NCI-H1436 treated with DMSO at 0.1 percent for 48 hours (cell line): ENCODE results near the gene SPATS2.
A peak's percentile ranks its signal among the peaks of the same experiment; 100 is the strongest.

ENCODE experiments used
- DNase-seq: peaks from one replicate; lab custom pipeline; 2025; lab: John Stamatoyannopoulos, UW

The SPATS2 gene

DNA sequence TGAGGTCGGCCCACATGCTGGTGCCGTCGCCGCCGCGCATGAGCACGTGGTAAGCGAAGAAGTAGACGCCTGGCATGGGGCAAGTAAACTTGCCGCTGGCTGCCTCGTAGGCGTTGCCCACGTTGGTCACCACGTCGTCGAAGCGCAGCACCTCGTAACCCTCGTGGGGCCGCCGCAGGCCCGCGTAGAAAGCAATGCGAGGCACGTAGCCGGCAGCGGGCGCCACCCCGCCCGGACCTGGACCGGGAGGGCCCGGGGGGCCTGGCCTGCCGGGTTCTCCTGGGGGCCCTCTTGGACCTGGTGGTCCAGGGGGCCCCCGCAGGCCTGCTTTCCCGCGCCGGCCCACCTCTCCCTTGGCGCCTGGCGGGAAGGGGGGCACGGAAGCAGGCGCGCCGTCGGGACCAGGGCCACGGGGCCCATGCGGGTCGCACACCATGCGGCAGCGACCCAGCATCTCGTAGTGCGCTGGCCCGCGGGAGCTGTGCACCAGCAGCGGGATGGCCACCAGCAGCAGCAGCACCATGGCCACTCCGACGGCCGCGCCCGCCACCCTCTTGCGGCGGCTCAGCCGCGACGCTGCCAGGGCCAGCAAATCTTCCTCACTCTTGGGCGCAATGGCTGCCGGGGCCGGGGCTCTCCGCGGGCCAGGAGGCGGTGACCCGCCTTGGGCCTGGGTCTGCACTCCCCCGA lies 31.2 kb upstream of the SPATS2 start:
- DNase-seq, result no peak

DNA sequence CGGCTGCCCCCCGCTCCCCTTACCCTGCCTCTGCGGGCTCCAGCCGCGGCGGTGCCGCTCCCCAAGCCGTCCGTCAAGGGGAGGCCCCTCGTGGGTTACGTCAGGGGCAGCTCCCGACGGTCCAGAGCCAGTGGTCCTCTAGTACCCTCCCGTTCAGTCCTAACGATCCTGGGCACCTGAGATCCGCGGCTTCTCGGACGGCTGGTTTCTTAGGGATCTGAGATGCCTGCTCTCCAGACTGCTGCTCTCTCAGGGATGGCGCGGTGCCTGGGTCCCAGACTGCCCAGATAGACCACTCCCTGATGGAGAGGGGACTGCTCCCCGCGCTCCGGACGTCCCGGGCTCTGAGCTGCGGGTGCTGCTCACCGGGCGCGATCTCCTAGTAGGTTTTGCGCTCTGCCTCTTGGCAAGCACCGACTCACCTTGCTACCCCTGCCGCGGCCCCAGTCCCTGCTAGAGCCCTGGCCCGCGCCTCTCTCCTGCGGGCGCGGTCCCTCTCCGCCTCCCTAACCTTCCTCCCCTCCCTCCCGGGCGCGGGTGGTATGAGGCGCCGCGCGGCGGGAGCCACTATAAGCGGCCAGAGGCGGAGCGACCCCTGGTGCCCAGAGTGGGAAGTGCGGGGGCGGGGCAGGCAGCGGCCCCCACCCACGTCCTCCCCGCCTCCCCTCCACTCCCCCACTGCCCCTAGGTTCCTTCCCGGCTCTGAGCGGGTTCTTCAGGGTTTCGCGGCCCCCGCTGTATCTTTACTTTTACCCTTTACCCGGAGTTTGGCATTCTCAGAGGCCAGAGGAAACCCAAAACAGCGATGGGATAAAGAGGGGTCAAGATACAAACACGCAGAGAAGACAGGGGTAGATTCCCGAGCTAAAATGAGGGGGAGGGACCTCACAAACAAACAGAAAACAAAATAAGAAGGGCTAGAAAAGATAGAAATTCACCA lies 30.3 kb upstream of the SPATS2 start, which contains the start of gene C1QL4:
Gene C1QL4, minus strand, starts transcription at position 544 of the 940 bp plus-strand sequence. CDS start 711 bp downstream, outside the sequence.
- DNase-seq, result peak; percentile 10

- no peak for DNase-seq
These were observed 28.3 kb upstream of the SPATS2 start for GRCh38 chr12:49338830-49339463.

DNA sequence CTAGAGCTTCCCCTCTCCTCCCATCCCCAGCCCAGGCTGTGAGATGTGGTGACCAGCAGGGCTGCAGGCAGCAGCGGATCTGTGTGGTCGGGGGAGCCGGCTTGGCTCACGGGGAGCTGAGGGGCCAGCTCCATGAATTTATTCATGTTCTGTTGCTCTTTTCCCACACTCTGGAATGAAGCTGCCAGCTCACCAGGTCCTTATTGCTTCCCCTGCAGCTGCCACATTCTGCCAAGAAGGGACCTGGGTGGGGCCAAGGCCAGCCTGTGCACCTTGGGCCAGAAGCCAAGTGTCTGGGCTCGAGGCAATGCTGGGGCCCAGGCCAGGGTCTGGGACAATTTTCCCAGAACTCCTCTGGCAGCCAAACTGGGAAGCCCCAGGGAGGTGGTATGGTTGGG lies 27.8 kb upstream of the SPATS2 start:
- DNase-seq, result no peak

- no peak for DNase-seq
These were observed 27.0 kb upstream of the SPATS2 start for GRCh38 chr12:49340095-49340870.

DNA sequence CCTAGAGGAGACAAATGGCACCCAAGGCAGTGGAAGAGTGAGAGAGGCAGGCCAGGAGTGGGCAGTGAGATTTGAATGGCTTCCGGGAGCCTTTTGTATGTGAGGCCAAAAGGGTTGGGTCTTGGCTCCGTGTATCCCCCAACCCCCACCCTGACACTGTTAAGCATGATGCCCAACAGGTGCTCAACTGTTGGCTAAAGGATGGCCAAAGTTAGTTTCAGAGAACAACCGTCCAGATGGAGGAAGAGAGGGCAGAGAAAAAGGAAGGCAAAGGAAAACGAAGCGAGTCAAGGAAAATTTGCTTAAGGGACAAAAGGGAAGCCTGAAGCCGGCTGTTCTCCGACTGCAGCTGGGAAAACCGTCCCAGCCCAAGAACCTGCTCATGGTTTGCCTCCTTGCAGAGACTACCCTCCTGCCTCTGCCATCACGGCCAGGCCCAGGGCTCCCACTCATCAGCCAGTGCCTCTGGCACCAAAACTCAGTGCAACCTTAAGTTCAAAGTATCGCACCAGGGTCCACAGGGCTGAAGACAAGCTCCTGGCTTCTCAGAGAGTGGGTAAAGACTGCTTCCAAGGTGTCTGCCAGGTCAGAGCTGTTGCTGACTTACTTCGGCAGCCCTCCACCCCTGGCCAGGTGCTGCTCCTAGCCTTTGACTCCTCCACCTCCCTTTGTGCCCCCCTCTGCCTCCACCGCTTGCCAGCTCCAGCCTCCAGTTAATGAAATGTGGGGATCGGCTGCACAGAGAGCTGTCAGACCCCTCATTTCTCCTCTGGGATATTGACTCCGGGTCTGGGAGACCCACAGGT lies 26.1 kb upstream of the SPATS2 start:
- no peak for DNase-seq

GRCh38 chr12:49341777-49342065 lies 25.5 kb upstream of the SPATS2 start:
- no peak for DNase-seq

DNA sequence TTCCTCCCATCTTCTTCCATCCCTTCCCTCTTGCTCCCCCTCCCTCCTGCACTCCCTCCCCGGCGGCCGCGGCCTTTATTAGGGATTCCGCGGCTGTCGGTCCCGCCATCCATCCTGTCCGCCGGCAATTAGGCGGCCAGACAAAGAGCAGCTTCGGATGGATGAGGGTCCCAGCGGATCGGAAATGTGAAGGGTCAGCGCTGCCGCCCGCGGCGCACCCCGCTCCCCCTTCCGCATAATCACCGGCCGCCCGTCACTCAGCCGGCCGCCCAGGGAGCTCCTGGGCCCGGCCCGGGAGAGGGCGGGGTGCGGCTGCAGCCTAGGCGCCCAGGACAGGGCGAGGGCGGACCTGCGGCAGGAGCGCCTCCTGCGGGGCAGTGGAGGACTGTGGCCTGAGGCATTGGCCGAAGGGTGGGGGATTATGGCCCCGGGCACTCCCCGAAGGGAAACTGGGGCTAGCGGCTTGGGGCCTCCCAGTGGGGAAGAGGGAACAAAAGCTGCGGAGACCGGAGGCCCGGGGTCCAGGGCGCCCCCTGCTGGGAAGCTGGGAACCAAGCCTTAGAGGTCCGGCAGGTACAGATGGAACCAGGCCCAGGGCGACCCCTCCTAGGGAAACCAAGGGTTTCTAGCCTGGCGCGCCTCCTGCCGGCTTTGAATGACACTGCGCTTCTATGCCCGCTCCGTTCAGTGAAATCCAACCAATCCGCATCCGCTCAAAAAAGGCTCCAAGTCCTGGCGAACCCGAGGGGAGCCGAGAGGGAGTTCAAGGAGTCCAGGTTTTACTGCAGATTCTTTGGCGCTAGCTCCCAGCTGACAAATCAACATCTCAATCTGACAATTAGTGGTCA lies 25.0 kb upstream of the SPATS2 start:
- DNase-seq, result peak; percentile 82

GRCh38 chr12:49342914-49343731 lies 24.1 kb upstream of the SPATS2 start:
- no peak for DNase-seq

DNA sequence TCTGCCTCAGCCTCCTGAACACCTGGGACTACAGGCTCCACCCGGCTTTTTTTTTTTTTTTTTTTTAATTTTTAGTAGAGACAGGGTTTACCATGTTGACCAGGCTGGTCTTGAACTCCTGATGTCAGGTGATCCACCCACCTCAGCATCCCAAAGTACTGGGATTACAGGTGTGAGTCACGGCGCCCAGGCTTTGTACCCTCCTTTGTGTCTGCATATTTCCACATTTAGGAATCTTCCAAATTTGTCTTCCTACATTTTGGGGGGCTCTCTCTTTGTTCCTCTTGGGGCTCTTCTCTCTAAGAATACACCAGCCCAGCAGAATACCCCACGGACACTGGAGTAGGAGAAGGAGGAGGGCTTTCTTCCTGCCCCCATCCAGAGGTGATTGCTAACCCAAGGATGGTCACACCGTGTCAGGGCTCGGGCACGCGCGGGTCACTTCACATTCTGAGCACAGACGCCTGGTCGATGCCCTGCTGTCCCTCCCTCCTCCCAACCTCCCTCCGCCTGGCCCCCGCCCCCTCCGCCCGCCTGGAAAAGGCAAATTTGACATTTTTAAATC lies 22.7 kb upstream of the SPATS2 start:
- no peak for DNase-seq

DNA sequence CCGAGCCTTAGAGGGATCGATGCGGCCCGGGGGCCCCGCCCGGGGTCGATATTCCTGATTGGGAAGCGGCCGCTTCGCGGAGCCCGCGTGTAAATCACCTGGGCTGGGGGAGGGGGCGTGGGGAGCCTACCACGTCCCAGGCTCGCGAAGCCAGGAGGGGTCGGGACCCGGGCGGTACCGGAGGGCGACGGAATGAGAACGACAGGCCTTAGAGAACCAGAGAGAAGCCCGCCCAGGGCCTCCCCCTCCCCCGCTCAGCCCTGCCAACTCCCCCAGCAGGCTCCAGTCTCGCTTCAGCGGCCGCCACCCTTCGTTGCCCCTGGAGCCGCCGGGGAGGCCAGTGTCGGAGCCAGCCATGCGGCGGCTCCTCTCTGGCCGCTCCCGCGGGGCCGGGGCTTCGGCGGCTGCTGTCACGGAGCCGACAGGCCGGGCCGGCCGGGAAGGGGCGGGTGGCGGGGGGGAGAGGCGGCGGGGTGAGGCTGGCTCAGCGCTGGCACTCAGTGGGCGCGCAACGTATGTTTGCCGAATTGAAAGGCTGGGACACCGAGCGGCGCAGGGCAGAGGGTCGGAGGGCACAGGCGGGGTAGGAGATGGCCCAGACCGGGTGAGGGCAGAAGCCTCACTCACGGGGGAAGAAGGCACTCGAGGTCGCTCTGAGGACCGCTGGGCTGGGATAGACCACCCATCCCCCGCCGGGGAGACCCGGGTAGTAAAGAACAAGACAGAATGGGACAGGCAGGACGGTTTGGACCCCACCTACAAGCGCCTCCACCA lies 22.0 kb upstream of the SPATS2 start:
- DNase-seq, result no peak

DNA sequence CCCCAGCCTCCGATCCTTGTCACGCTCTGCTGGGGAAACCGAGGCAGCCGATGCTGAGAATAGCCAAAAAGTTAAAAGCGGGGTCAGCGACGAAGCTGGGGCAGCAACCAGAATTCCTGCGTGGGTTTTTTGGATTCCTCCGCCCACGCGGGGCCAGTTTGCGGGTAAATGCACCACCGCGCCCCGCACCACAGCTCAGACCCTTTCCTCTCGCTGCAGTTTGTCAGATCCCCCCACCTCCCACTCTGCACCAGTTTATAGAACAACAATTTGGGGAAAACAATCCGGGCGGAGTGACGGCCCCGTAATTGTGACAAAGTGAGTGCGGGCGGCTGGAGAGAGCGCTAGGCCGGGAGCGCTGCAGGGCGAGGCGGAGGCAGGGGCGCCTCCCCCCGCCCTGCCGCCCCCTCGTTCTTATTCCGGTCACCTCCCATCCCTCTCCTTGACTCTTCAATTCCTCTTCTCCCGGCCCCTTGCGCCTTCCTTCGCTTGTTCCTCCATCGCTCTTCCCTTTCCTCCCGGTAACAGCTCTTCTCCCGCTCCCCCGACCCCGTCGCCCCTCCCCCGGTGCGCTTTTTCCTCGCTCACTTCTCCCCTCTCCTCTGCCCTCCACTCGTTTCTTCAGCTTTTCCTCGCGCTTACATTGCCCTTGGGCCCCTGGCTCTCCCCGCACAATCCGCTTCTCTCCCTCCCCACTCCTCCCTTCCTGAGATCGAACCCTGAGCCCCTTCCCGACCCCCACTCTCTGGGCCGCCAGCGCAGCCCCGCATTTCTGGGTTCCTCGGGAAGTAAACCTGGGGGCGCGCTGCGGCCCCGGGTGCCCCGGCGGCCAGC lies 21.2 kb upstream of the SPATS2 start:
- DNase-seq, result no peak

GRCh38 chr12:49346659-49347310 lies 20.5 kb upstream of the SPATS2 start, which contains the start of gene DNAJC22:
TSS of gene DNAJC22 (plus strand) at chr12:49346888. CDS start at chr12:49348873, 1,985 bp downstream.
- no peak for DNase-seq

- no peak for DNase-seq
These were observed 19.7 kb upstream of the SPATS2 start for GRCh38 chr12:49347311-49348193.

GRCh38 chr12:49348781-49349180 lies 18.5 kb upstream of the SPATS2 start:
- no peak for DNase-seq

DNA sequence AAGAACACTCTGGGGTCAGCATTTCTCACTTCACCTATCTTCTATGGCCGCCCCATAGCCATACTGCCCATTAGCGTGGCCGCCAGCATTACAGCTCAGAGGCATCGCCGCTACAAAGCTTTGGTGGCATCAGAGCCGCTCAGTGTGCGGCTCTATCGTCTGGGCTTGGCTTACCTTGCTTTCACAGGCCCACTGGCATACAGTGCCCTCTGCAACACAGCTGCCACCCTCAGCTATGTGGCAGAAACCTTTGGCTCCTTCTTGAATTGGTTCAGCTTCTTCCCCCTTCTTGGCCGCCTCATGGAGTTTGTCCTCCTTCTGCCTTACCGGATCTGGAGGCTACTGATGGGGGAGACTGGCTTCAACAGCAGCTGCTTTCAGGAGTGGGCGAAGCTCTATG lies 18.0 kb upstream of the SPATS2 start:
- no peak for DNase-seq
